ENCODE data around the gene LILRB5.
"Not testable (repeated sequence)": the region's sequence is repeated elsewhere in the genome, so short reads cannot be mapped to it uniquely, and the experiment has no call there.

LILRB5 gene

GRCh38 chr19:54247106-54247930, 9.8 kb downstream of the LILRB5 start:
- H3K36me3 ChIP-seq (ENCODE audit: insufficient read depth, low read length) = no peaks in the 10 kb centered on the region
- no peak overlapping the region for H3K9ac ChIP-seq (ENCODE audit: insufficient read length)
- TF ChIP-seq FOXP2 (optimal IDR thresholded peaks at IDR 0.05; ENCODE audit: control extremely low read depth, extremely low read length, insufficient read depth) = no peak
- no peak for TF ChIP-seq POLR2AphosphoS5 (IDR thresholded peaks at IDR 0.05; ENCODE audit: borderline replicate concordance, low read depth, low read length)
- no peak for TF ChIP-seq EZH2 (IDR thresholded peaks at IDR 0.05)
- H3K9me3 ChIP-seq (ENCODE audit: low read depth, low read length) = no peaks in the 10 kb centered on the region
- H3K27ac ChIP-seq = no peak overlapping the region
- DNase-seq (ENCODE audit: low read depth, low spot score) = no peak
- H3K4me3 ChIP-seq = no peak overlapping the region

DNA sequence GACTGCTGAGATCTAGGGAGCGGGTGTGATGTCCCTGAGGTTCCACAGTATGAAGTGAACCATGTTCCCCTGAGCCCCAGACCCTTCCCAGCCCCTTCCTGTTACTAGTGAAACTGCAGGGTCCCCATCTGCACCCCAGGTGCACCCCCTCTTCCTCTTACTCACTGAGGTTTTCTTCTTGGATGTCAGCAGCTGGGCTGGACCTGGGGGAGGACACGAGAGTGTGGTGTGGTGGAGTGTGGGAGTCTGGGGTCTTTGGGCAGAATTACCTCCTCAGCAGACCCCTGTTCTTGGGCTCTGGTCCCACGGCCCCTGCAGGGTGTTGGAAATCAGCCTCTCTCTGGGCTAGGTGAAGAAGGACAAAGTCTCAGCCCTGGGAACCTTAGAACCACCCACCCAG, 11.1 kb downstream of the LILRB5 start:
- Histone ChIP-seq H3K4me3 (no peak overlapping the region), H3K9me3 (ENCODE audit: low read depth, low read length) (no peaks in the 10 kb centered on the region), H3K27ac (no peak overlapping the region), H3K9ac (ENCODE audit: insufficient read length) (no peak overlapping the region), H3K36me3 (ENCODE audit: insufficient read depth, low read length) (no peaks in the 10 kb centered on the region)
- TF ChIP-seq FOXP2 (optimal IDR thresholded peaks at IDR 0.05; ENCODE audit: control extremely low read depth, extremely low read length, insufficient read depth) (no peak), EZH2 (IDR thresholded peaks at IDR 0.05) (no peak), POLR2AphosphoS5 (IDR thresholded peaks at IDR 0.05; ENCODE audit: borderline replicate concordance, low read depth, low read length) (no peak)
- no peak for DNase-seq (ENCODE audit: low read depth, low spot score)

- H3K36me3 ChIP-seq (ENCODE audit: insufficient read depth, low read length); H3K27ac ChIP-seq; DNase-seq (ENCODE audit: low read depth, low spot score); H3K4me3 ChIP-seq; H3K9ac ChIP-seq (ENCODE audit: insufficient read length); H3K9me3 ChIP-seq (ENCODE audit: low read depth, low read length): not testable (repeated sequence)
Observed at GRCh38 chr19:54243809-54244208, 13.3 kb downstream of the LILRB5 start.

DNA sequence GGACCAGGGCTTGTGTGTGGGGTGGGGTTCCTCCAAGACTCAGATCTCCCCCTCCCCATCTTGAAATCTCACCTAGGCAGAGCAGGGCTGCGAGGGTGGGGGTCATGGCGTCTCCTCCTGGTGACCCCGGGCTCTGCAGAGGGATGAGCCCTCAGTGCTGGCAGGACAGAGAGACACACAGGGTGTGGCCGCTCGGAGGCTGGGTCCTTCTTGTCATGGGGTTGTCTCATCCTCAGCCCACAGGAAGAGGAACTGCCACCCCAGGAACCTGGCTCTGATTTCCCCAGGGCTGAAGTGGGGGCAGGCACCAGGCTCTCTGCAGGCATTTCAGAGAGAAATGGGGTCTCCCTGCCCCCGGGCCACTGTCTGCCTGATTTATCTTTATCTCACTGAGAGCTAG, 14.4 kb downstream of the LILRB5 start, which contains the start of gene LILRA6:
TSS of gene LILRA6 (minus strand) at position 145 of the 400 bp plus-strand sequence.
- not testable (repeated sequence) for H3K36me3 ChIP-seq (ENCODE audit: insufficient read depth, low read length); H3K27ac ChIP-seq; H3K9me3 ChIP-seq (ENCODE audit: low read depth, low read length); DNase-seq (ENCODE audit: low read depth, low spot score); H3K4me3 ChIP-seq; H3K9ac ChIP-seq (ENCODE audit: insufficient read length)

DNA sequence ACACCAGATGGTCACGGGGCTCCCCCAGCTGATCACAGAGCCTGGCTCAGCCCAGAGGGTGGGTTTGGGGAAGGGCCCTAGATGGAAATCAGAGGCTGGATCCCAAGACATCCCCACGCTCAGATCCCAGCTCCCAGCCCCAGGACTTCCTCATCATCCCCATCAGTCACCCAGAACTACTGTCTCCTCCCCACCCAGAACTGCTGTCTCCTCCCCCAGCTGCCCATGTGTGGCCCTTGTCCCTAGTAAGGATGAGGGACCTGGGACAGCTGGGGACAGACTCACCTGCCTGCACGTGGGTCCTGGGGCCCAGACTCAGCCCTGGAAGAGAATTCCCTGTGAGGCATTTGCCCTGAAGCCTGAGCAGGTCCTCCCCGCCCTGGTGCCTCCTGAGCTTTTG, 14.8 kb downstream of the LILRB5 start:
- not testable (repeated sequence) for H3K4me3 ChIP-seq; H3K36me3 ChIP-seq (ENCODE audit: insufficient read depth, low read length); H3K27ac ChIP-seq

DNA sequence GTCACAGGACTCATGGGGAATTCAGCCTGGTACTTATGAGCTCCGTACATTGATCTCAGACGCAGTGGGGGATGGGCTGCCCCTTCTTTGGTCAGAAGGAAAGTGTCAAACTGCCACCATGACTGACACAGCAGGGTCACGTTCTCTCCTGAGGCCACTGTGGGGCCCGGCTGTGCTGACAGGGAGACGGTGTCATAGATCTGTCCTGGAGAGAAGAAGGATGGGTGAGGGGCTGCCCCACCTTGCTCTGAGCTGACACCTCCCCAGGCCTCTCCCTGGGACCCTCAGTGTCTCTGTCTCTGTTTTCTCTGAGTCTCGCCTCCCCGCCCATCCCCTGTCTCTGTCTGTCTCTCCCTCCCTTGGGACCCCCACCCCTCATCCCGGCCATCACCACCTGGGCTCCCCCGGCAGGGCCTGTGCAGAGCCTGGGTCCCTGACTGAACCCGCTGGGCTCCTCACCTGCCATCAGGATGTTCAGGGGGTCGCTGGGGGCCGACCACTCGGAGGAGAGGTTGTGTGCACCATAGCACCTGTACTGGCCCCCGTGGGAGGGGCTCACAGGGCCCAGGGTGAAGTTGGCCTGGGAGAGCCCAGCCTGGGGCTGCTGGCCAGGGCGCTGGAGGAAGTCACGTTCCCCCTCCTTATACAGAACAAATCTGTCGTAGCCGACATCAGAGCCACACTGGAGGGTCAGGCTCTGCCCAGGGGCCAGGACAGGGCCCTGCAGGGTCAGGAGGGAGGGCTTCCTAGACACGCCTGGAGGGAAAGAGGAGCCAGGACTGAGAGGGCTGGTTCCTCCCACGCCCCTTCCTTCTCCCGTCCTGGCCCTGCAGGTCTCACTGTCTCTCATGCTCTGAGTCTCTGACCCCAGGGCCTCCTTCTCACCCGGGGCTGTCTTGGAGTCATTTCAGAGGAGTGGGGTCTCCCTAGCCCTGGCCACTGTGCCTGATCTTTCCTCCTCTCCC, 16.4 kb downstream of the LILRB5 start:
- not testable (repeated sequence) for H3K9ac ChIP-seq (ENCODE audit: insufficient read length); H3K9me3 ChIP-seq (ENCODE audit: low read depth, low read length); H3K4me3 ChIP-seq; H3K27ac ChIP-seq; H3K36me3 ChIP-seq (ENCODE audit: insufficient read depth, low read length); DNase-seq (ENCODE audit: low read depth, low spot score)

More for the DNA sequence above, 14.8 kb downstream of the LILRB5 start:
- DNase-seq (ENCODE audit: low read depth, low spot score); H3K9ac ChIP-seq (ENCODE audit: insufficient read length); H3K9me3 ChIP-seq (ENCODE audit: low read depth, low read length): not testable (repeated sequence)

GRCh38 chr19:54239491-54240371, 17.3 kb downstream of the LILRB5 start:
- not testable (repeated sequence) for H3K9me3 ChIP-seq (ENCODE audit: low read depth, low read length); H3K9ac ChIP-seq (ENCODE audit: insufficient read length); DNase-seq (ENCODE audit: low read depth, low spot score); H3K4me3 ChIP-seq; H3K36me3 ChIP-seq (ENCODE audit: insufficient read depth, low read length); H3K27ac ChIP-seq

DNA sequence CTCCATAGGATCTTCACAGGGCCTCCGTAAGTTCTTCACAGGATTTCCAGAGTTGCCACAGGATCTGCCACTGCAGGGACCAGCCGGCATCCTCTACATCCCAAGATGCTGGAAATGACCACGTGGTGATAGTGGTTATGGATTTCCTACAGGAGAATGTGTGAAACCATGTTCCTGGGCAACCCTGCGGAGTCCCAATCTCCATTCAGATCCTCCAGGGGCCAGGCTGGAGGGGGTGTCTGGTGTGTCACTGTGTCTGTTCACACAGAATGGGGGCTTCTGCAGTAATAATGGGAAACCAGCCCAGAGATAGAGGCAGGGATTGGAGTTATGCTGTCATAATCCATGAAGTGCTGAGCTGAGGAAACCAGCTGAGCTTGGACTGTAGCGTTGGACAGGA, 23.1 kb downstream of the LILRB5 start:
- Histone ChIP-seq H3K9ac (ENCODE audit: insufficient read length) (no peak overlapping the region), H3K9me3 (ENCODE audit: low read depth, low read length) (no peaks in the 10 kb centered on the region), H3K4me3 (no peak overlapping the region), H3K27ac (no peak overlapping the region), H3K36me3 (ENCODE audit: insufficient read depth, low read length) (no peaks in the 10 kb centered on the region)
- TF ChIP-seq FOXP2 (optimal IDR thresholded peaks at IDR 0.05; ENCODE audit: control extremely low read depth, extremely low read length, insufficient read depth) (no peak), POLR2AphosphoS5 (IDR thresholded peaks at IDR 0.05; ENCODE audit: borderline replicate concordance, low read depth, low read length) (no peak)
- no peak for DNase-seq (ENCODE audit: low read depth, low spot score)

Measured in SK-N-MC (cell line).